IPS DF 6.9 (cell line): ENCODE results near the gene LRRC41.
"Not testable (repeated sequence)": the region's sequence is repeated elsewhere in the genome, so short reads cannot be mapped to it uniquely, and the experiment has no call there.

Source experiments
- DNase-seq: peaks from one replicate; pipeline ENCODE4 v3.0.0-alpha.2; 2013; ENCODE audit warnings: low read depth, low spot score
- H3K27ac ChIP-seq: one replicate; pipeline ENCODE4 v1.5.1; 2013; ENCODE audit warnings: low read length, control low read depth
- H3K27me3 ChIP-seq: 2 replicates; pipeline ENCODE4 v1.6.1; 2013; ENCODE audit warnings: mild to moderate bottlenecking, low read length; ENCODE audit not compliant: control insufficient read depth, insufficient read depth
- H3K36me3 ChIP-seq: 2 replicates; pipeline ENCODE4 v1.6.1; 2013; ENCODE audit warnings: low read length; ENCODE audit not compliant: control insufficient read depth, insufficient read depth
- H3K4me1 ChIP-seq: 2 replicates; pipeline ENCODE4 v1.6.1; 2013; ENCODE audit warnings: low read length; ENCODE audit not compliant: control insufficient read depth, insufficient read depth
- H3K4me3 ChIP-seq: 2 replicates; pipeline ENCODE4 v1.5.1; 2013; ENCODE audit warnings: mild to moderate bottlenecking, low read length
- H3K9me3 ChIP-seq: 2 replicates; pipeline ENCODE4 v1.6.1; 2013; ENCODE audit warnings: low read length, inconsistent platforms; ENCODE audit not compliant: control insufficient read depth, insufficient read depth
- WGBS: extraction: QIAGEN DNeasy Blood & Tissue Kit; methylation state at CpG from one replicate; pipeline ENCODE4 v1.1.7; 2013; ENCODE audit warnings: mixed read lengths, missing lambda C conversion rate; ENCODE audit not compliant: insufficient read length, insufficient coverage; 5-methylcytosine and 5-hydroxymethylcytosine counted together

The LRRC41 gene

DNA sequence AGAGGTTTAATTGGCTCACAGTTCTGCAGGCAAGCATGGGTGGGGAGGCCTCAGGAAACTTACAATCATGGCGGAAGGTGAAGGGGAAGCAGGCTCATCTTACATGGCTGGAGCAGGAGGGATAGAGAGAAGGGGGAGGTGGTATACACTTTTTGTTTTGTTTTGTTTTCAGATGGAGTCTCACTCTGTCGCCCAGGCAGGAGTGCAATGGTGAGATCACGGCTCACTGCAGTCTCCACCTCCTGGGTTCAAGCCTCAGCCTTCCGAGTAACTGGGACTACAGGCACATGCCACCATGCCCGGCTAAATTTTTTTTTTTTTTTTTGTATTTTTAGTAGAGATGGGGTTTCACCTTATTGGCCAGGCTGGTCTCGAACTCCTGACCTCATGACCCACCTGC, 18.8 kb upstream of the LRRC41 start:
- not testable (repeated sequence) for H3K4me3 ChIP-seq, DNase-seq, H3K36me3 ChIP-seq, H3K27me3 ChIP-seq, H3K4me1 ChIP-seq, H3K27ac ChIP-seq, H3K9me3 ChIP-seq
- no CpG with 5 or more reads among the region's 6 CpGs for WGBS

DNA sequence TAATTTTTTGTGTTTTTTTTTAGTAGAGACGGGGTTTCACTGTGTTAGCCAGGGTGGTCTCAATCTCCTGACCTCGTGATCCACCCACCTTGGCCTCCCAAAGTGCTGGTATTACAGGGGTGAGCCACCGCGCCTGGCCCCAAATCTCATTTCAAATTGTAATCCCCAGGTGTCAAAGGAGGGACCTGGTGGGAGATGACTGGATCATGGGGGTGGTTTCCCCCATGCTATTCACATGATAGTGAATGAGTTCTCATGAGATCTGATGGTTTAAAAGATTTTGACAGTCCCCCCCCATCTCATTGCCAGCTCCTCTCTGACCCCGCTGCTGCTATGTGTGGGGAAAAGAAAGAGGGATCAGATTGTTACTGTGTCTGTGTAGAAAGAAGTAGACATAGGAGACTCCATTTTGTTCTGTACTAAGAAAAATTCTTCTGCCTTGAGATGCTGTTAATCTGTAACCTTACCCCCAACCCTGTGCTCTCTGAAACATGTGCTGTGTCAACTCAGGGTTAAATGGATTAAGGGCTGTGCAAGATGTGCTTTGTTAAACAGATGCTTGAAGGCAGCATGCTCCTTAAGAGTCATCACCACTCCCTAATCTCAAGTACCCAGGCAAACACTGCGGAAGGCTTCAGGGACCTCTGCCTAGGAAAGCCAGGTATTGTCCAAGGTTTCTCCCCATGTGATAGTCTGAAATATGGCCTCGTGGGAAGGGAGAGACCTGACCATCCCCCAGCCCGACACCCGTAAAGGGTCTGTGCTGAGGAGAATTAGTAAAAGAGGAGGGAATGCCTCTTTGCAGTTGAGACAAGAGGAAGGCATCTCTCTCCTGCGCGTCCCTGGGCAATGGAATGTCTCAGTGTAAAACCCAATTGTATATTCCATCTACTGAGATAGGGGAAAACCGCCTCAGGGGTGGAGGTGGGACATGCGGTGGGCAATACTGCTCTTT, 16.8 kb upstream of the LRRC41 start:
- not testable (repeated sequence) for H3K36me3 ChIP-seq, H3K4me3 ChIP-seq, H3K27me3 ChIP-seq, H3K9me3 ChIP-seq, H3K27ac ChIP-seq, DNase-seq, H3K4me1 ChIP-seq
- no CpG with 5 or more reads among the region's 13 CpGs for WGBS

DNA sequence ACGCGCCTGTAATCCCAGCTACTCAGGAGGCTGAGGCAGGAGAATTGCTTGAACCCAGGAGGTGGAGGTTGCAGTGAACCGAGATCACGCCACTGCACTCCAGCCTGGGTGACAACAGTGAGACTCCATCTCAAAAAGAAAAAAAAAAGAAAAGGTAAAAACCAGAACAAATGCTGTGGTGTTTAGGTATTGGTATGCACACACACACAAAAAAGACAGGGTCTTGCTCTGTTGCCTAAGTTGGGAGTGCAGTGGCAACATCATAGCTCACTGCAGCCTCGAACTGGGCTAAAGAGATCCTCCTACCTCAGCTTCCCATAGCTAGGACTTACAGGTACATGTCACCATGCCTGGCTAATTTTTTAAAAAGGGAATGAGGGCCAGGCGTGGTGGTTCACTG, 15.9 kb upstream of the LRRC41 start:
- not testable (repeated sequence) for H3K4me1 ChIP-seq, H3K9me3 ChIP-seq, H3K36me3 ChIP-seq, H3K27me3 ChIP-seq, H3K4me3 ChIP-seq, DNase-seq, H3K27ac ChIP-seq
- WGBS = no CpG with 5 or more reads among the region's 6 CpGs

DNA sequence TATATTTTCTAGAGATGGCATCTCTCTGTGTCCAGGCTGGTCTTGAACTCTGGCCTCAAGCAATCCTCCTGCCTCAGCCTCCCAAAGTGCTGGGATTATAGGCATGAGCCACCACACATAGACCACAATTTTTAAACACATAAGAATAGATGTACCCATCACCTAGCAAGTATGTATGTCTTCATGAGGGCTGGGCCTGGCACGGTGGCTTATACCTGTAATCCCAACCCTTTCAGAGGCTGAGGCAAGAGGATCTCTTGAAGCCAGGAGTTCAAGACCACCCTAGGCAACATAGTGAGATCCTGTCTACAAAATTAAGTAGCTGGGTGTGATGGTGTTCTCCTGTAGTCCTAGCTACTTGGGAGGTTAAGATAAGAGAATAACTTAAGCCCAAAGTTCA, 13.9 kb upstream of the LRRC41 start:
- Histone ChIP-seq H3K4me3 (no peak overlapping the region), H3K36me3 (peaks cover 18% of the 10 kb centered on the region; the same call in 1 of the 2 replicates), H3K27ac (no peak overlapping the region), H3K4me1 (no peaks in the 10 kb centered on the region; the same call in 1 of the 2 replicates), H3K9me3 (no peaks in the 10 kb centered on the region), H3K27me3 (no peaks in the 10 kb centered on the region)
- no peak for DNase-seq
- WGBS = no CpG with 5 or more reads among the region's 1 CpG

DNA sequence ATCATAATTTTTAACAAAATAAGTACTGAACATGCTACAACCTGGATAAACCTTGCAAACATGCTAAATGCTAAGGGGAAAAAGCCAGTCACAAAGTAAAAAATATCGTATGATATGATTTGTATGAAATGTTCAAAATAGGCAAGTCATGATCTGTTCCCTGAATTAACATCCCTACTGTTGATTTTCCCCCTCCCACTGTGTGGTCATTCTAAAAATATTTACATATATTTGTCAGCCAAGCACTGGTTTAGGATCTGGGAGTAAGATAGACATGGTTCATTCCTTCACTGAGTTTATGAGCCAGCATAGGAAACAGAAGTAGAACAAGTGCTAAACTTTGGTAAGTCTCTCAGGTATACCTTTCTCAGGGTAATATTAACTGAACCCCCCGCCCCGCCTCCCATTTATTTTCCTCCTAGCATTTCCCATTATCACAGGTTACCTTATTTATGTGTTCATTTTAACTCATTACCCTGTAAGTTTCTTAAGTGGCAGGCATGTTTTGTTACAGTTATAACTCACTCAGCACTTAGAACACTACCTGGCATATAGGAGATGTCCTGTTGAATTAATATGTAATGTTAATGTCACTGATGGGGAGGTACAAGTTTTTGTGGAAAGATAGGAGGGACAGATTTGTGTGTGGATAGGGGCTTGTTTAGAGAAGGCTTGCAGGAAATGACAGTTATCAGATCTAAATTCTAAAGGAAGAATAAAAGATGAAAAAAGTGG, 12.4 kb upstream of the LRRC41 start:
- Histone ChIP-seq H3K27me3 (no peaks in the 10 kb centered on the region), H3K4me1 (no peaks in the 10 kb centered on the region), H3K4me3 (no peak overlapping the region), H3K36me3 (peaks cover 28% of the 10 kb centered on the region; the same call in 1 of the 2 replicates), H3K27ac (no peak overlapping the region), H3K9me3 (no peaks in the 10 kb centered on the region)
- no CpG with 5 or more reads among the region's 3 CpGs for WGBS
- no peak for DNase-seq

DNA sequence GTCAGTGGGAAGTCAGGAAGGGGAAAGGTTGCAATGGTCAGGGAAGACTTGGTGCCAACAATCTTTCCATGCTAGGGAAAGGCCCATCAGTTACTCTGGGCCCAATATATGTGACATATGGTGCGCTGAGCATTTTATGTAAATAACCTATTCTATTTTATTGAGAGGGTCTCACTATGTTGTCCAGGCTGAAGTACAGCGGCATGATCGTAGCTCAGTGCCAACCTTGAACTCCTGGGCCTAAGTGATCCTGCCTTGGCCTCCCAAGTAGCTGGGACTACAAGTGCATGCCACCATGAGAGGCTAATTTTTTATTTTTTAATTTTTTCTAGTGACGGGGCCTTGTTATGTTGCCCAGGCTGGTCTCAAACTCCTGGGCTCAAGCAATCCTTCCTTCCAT, 6.9 kb upstream of the LRRC41 start:
- H3K27ac ChIP-seq = no peak overlapping the region
- H3K4me1 ChIP-seq = no peaks in the 10 kb centered on the region
- H3K4me3 ChIP-seq = no peak overlapping the region
- WGBS = no CpG with 5 or more reads among the region's 4 CpGs
- peaks cover 36% of the 10 kb centered on the region; the same call in 1 of the 2 replicates for H3K36me3 ChIP-seq
- no peaks in the 10 kb centered on the region for H3K27me3 ChIP-seq
- H3K9me3 ChIP-seq = no peaks in the 10 kb centered on the region
- no peak for DNase-seq

DNA sequence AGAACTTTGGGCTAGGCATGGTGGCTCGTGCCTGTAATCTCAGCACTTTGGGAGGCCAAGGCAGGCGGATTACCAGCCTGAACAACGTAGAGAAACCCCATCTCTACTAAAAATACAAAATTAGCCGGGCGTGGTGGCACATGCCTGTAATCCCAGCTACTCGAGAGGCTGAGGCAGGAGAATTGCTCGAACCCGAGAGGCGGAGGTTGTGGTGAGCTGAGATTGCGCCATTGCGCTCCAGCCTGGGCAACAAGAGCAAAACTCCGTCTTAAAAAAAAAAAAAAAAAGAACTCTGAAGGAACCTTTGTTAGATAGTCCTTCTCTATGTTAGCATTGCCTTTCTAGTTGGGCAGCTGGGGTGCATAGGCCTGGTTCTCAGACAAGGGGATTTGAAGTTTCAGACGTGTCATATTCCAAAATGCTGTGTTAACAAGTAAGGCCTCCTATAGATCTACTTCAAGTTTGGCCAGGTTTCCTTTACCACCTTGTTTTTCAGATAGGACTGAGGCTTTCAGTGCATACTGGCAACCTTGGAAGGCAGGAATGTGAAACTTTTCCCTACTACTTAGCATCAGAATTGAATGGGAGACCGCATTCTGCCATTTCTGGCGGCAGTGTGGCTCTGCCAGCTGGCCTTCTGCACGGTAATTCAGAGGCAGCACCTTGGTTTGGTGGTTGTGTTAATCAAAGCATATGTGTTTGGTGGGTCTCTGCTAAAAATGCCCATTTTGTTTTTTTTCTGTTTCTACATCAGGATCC, 6.2 kb upstream of the LRRC41 start:
- no peaks in the 10 kb centered on the region for H3K27me3 ChIP-seq
- H3K36me3 ChIP-seq = peaks cover 32% of the 10 kb centered on the region; the same call in 1 of the 2 replicates
- H3K4me3 ChIP-seq = no peak overlapping the region
- no peaks in the 10 kb centered on the region for H3K4me1 ChIP-seq
- H3K27ac ChIP-seq = no peak overlapping the region
- no peaks in the 10 kb centered on the region for H3K9me3 ChIP-seq
- no peak for DNase-seq
- no CpG with 5 or more reads among the region's 16 CpGs for WGBS

GRCh38 chr1:46306159-46306530, 2.7 kb upstream of the LRRC41 start:
- Histone ChIP-seq H3K36me3 (peaks cover 10% of the 10 kb centered on the region; the same call in 1 of the 2 replicates), H3K4me3 (no peak overlapping the region)
- WGBS = no CpG with 5 or more reads among the region's 8 CpGs

DNA sequence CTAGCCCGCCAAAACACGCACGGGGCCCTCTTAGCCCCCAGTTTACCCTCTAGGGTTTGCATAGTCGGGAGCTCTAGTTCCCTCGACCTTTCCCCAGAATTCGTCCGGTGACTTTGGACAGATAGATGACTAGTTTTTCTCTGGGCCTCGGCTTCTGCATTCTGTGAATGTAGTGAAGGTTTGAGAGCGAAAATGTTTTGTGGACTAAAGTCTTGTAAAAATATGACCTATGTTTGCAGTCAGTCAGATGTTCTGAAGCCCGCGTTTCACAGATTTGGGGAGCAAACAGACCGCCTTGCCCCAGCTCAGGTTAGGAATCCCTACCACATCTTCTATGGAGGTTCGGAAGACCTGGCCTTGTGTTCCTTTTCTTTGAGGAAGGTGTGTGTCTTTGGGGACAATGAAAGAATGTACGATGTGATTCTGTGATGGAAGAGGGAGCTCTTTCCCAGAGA, 483 bp upstream of the LRRC41 start:
- peak overlapping the region; percentile 91 for H3K4me3 ChIP-seq

More at GRCh38 chr1:46306159-46306530, 2.7 kb upstream of the LRRC41 start:
- Histone ChIP-seq H3K27ac (no peak overlapping the region), H3K9me3 (no peaks in the 10 kb centered on the region), H3K27me3 (no peaks in the 10 kb centered on the region), H3K4me1 (no peaks in the 10 kb centered on the region)
- DNase-seq = no peak

GRCh38 chr1:46302641-46303037, 777 bp downstream of the LRRC41 start:
- no peaks in the 10 kb centered on the region for H3K9me3 ChIP-seq
- no peak for DNase-seq
- H3K36me3 ChIP-seq = no peaks in the 10 kb centered on the region
- no peaks in the 10 kb centered on the region for H3K27me3 ChIP-seq
- no CpG with 5 or more reads among the region's 32 CpGs for WGBS
- no peak overlapping the region for H3K27ac ChIP-seq
- H3K4me3 ChIP-seq = peak overlapping the region; percentile 78
- H3K4me1 ChIP-seq = peaks cover 3% of the 10 kb centered on the region; the same call in 1 of the 2 replicates

More for the DNA sequence above, 483 bp upstream of the LRRC41 start:
- whole genome bisulfite sequencing = no CpG with 5 or more reads among the region's 14 CpGs
- Histone ChIP-seq H3K4me1 (no peaks in the 10 kb centered on the region; the same call in 1 of the 2 replicates), H3K36me3 (no peaks in the 10 kb centered on the region), H3K27ac (no peak overlapping the region), H3K27me3 (no peaks in the 10 kb centered on the region), H3K9me3 (no peaks in the 10 kb centered on the region)
- DNase-seq = no peak
